22Rv1 (cell line): ENCODE data around the gene PIK3AP1.

ENCODE experiments used
- H3K27ac ChIP-seq: fragments of 450-650 bp; 2 replicates; pipeline ENCODE4 v1.5.1; 2017
- CTCF ChIP-seq: fragments of 450-650 bp; IDR thresholded peaks from 2 replicates; pipeline ENCODE4 v1.5.1; 2017; ENCODE audit warnings: mild to moderate bottlenecking
- ZFX ChIP-seq: fragments of 450-650 bp; IDR thresholded peaks from 2 replicates; pipeline ENCODE4 v1.6.1; 2017; ENCODE audit warnings: antibody characterized with exemption, borderline replicate concordance

The PIK3AP1 gene

GRCh38 chr10:96646751-96647166 lies 73.6 kb downstream of the PIK3AP1 start:
- TF ChIP-seq CTCF (no peak), ZFX (no peak)
- no peak overlapping the region for H3K27ac ChIP-seq

GRCh38 chr10:96646301-96646700 lies 74.0 kb downstream of the PIK3AP1 start:
- TF ChIP-seq CTCF, result no peak
- no peak for TF ChIP-seq ZFX
- H3K27ac ChIP-seq, result no peak overlapping the region

- no peak overlapping the region for H3K27ac ChIP-seq
- no peak for TF ChIP-seq CTCF
- TF ChIP-seq ZFX, result no peak
Measured at GRCh38 chr10:96645191-96645721, 75.1 kb downstream of the PIK3AP1 start.

- no peak overlapping the region for H3K27ac ChIP-seq
- no peak for TF ChIP-seq ZFX
- TF ChIP-seq CTCF, result no peak
Measured at GRCh38 chr10:96643920-96644319, 76.4 kb downstream of the PIK3AP1 start.

- H3K27ac ChIP-seq, result no peak overlapping the region
Measured at GRCh38 chr10:96642973-96643372, 77.3 kb downstream of the PIK3AP1 start.

GRCh38 chr10:96642530-96642929 lies 77.8 kb downstream of the PIK3AP1 start:
- TF ChIP-seq CTCF, result no peak
- no peak overlapping the region for H3K27ac ChIP-seq

More at GRCh38 chr10:96642973-96643372, 77.3 kb downstream of the PIK3AP1 start:
- TF ChIP-seq ZFX (no peak), CTCF (peak; percentile 76)

- TF ChIP-seq CTCF (no peak), ZFX (no peak)
- H3K27ac ChIP-seq, result no peak overlapping the region
Measured at GRCh38 chr10:96641396-96642295, 78.7 kb downstream of the PIK3AP1 start.
